GM15510 (cell line): ENCODE measurements around the gene DOCK4.

ENCODE experiments used
- POLR2A ChIP-seq: IDR thresholded peaks from 3 replicates; pipeline ENCODE4 v1.6.1; 2011; ENCODE audit warnings: borderline replicate concordance; ENCODE audit not compliant: insufficient read length; ENCODE audit errors: extremely low read depth

DOCK4 gene

GRCh38 chr7:112228632-112229031 is 22.4 kb upstream of the DOCK4 start:
- TF ChIP-seq POLR2A = no peak

GRCh38 chr7:112226701-112227276 is 20.6 kb upstream of the DOCK4 start:
- TF ChIP-seq POLR2A = no peak

DNA sequence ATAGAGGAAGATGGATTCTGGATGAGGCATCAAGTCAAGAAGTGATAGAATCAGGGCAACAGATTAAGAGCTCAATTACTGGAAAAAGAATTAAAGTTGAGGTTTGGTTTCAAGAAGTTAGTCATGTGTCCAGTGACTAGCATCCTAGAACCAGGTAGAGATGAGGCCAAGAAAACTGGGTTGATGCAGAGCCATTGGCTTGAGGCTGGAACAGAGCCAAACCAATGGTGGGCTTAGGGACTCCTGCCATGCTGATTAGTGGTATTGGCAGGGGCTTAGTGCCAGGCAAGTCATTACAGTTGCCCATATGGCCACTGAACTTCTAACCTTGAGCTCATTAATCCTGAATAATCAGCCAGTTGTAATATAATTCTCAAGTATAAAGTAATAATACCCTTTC is 18.8 kb upstream of the DOCK4 start:
- TF ChIP-seq POLR2A = no peak

GRCh38 chr7:112224186-112224585 is 18.0 kb upstream of the DOCK4 start:
- TF ChIP-seq POLR2A = no peak

- TF ChIP-seq POLR2A = no peak
Observed at GRCh38 chr7:112223310-112223709, 17.1 kb upstream of the DOCK4 start.

- no peak for TF ChIP-seq POLR2A
Observed at GRCh38 chr7:112220877-112221434, 14.8 kb upstream of the DOCK4 start.

DNA sequence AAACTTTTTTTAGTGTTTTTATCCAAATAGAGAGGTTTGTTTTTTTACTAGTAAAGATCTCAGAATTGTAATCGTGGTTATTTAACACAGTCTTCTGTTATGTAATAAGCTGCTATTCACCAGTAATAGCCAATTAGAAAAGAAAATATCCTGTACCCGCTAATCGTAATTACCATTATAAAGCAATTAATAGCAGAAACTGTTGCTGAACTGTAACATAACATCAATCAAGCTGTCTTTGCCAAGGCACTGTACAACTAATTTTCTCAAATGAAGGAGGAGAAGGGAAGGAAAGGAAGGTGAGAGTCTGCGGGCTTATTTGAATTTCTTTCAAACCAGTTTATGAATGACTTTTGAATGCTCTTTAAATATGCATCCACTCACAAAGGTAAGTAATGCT is 9.6 kb upstream of the DOCK4 start:
- no peak for TF ChIP-seq POLR2A

GRCh38 chr7:112214883-112215282 is 8.7 kb upstream of the DOCK4 start:
- no peak for TF ChIP-seq POLR2A

GRCh38 chr7:112214268-112214667 is 8.1 kb upstream of the DOCK4 start:
- no peak for TF ChIP-seq POLR2A

DNA sequence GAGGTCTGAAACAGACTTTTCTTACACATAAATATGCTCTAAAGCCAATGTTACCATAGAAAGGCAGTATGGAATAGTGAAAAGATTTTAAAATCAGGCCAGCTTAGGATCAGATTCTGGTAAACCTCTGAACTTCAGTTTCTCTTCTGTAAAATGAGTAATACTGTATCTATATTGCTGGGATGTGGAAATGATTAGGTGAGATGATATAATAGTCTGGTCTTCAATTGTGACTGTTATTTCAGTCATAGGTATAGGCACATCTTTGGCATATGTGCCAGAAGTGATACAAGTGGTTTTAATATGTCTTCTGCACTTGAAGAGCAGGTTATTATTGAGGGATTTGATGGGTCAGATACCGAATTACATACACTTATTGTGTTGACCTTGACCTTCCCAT is 7.5 kb upstream of the DOCK4 start:
- TF ChIP-seq POLR2A = no peak

DNA sequence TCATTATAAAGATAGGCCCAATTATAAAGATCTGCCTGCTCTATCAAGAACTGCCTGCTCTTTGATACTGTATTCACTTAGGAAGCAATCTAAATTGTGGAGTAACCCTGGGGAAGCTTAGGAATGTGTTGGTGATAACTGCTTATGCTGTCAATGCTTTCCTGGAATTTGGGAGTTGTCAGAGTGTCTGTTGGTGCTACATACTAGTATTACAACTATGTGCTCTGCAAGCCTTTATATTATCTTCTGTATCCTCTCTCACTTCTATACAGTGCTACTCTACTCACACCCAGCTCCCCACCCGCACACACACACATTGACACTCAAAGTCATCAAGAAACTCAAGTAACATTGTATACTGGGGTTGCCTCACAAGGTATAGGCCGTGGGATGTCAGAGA is 6.4 kb upstream of the DOCK4 start:
- no peak for TF ChIP-seq POLR2A

GRCh38 chr7:112211348-112211907 is 5.2 kb upstream of the DOCK4 start:
- TF ChIP-seq POLR2A = no peak

GRCh38 chr7:112207765-112208164 is 1.6 kb upstream of the DOCK4 start:
- no peak for TF ChIP-seq POLR2A

DNA sequence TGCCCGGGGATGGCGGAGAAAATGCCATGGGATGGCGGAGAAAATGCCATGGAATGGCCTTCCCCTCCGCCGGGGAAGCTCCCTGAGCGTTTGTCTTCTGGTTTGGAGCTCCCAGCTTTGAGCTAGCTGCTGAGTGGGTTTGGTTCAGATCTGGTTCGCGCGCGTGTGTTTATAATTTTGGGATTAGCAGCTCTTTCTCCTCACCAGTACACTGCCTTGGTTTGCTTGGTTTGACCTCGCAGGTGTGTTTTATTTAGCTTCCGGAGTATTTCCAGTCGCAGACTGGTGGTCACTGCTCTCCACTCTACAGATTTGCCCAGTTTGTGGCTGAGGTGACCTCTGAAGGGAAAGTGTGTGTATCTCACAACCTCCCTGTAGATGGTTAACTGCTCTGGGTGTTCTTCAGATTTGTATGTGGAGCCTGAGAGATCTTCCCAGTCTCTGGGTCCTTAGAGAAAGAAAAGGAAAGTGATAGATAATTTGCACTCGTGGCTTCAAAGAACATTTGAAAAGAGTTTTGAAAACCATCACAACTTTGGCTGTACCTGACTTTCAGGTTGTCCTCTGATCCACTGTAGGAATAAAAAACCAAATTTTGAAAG is 893 bp upstream of the DOCK4 start:
- no peak for TF ChIP-seq POLR2A

- no peak for TF ChIP-seq POLR2A
Observed at GRCh38 chr7:112205343-112206237, 609 bp downstream of the DOCK4 start.

- no peak for TF ChIP-seq POLR2A
Observed at GRCh38 chr7:112204499-112205342, 1.5 kb downstream of the DOCK4 start.
